MCF 10A (cell line): ENCODE data around the gene BOC. TPM values are rescaled to one million over a fixed set of nuclear protein-coding genes. Genes with fewer than 3 reads are reported as not detected.

ENCODE experiments used
- BruUV-seq: library from RNA; stranded (reverse); fragments of 400-500 nt; replicated peaks from 2 replicates; lab custom pipeline; 2021; lab: Mats Ljungman, UMichigan
- CTCF ChIA-PET: fragments of 300-600 bp; sonication (Branson Sonifier 250); formaldehyde crosslinking; extraction: SDS; loops from one replicate; lab custom pipeline; 2021; ENCODE audit warnings: antibody characterized with exemption, inconsistent platforms; lab: Yijun Ruan, JAX
- POLR2A ChIA-PET: fragments of 300-600, 350-650 bp; sonication (Branson Sonifier 250); formaldehyde crosslinking; extraction: SDS; loops from one replicate; lab custom pipeline; 2020; ENCODE audit warnings: antibody characterized with exemption, inconsistent platforms; lab: Yijun Ruan, JAX
- DNase-seq: peaks from one replicate; pipeline ENCODE4 v3.0.0-alpha.2; 2018; ENCODE audit not compliant: unreplicated experiment
- H3K27ac Mint-ChIP-seq: one replicate; pipeline ENCODE4 v1.8.0; 2022; ENCODE audit warnings: mild to moderate bottlenecking, low read depth, mixed read lengths; ENCODE audit not compliant: unreplicated experiment
- H3K27me3 Mint-ChIP-seq: one replicate; pipeline ENCODE4 v1.8.0; 2022; ENCODE audit warnings: mixed read lengths; ENCODE audit not compliant: insufficient read depth, unreplicated experiment
- H3K36me3 Mint-ChIP-seq: one replicate; pipeline ENCODE4 v1.8.0; 2022; ENCODE audit warnings: mild to moderate bottlenecking, moderate library complexity, mixed read lengths; ENCODE audit not compliant: insufficient read depth, unreplicated experiment
- H3K4me1 Mint-ChIP-seq: one replicate; pipeline ENCODE4 v1.8.0; 2022; ENCODE audit warnings: mixed read lengths; ENCODE audit not compliant: insufficient read depth, unreplicated experiment
- H3K4me3 Mint-ChIP-seq: one replicate; pipeline ENCODE4 v1.8.0; 2022; ENCODE audit warnings: mild to moderate bottlenecking, moderate library complexity, mixed read lengths; ENCODE audit not compliant: unreplicated experiment
- H3K9me3 Mint-ChIP-seq: one replicate; pipeline ENCODE4 v1.8.0; 2022; ENCODE audit warnings: mixed read lengths; ENCODE audit not compliant: unreplicated experiment
- intact Hi-C: fragments of 100-400 bp; cut with micrococcal nuclease; formaldehyde crosslinking; loops from 2 replicates; pipeline ENCODE4 v1.14.1; 2022
- total RNA-seq: library from RNA; stranded (reverse); gene quantifications from 2 replicates; pipeline ENCODE4 v1.2.3, GENCODE V29; 2022
- TF ChIP-seq, protein P1 (sequence below): fragments of 200-600 bp; IDR thresholded peaks from one replicate; pipeline ENCODE4 v1.8.0; 2022; ENCODE audit warnings: antibody characterized with exemption, mild to moderate bottlenecking; ENCODE audit not compliant: unreplicated experiment

The BOC gene
- total RNA-seq, 1 experiment from 2014 or later, result 1.8 TPM

DNA sequence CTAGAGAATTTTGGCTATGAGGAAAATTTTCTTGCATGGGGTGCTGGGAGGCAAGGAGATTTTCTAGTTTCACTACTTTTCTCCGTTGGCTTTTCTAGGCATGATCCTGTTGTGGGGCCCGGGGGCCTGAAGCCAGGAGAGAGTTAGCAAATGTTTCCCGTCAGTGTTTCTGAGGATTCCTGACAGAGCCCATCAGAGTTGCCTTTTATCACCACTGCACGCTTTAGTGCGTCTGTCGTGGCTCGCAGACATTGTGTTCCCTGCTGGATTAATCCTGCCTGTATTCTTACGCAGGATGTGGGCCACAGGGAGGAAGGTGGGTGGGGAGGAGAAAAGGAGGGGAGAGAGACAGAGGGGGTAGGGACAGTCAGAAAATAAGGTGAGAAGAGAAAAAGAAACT is 18.1 kb upstream of the BOC start:
- ChIA-PET CTCF (no interaction called here), POLR2A (interaction anchor here (0.7 kb wide), 1 partner anchor 57 kb away, joined by 3 read pairs; no protein-coding TSS in a partner anchor)
- Mint-ChIP-seq H3K9me3 (peaks cover 3% of the 10 kb centered on the region), H3K4me1 (no peaks in the 10 kb centered on the region), H3K27me3 (no peaks in the 10 kb centered on the region), H3K36me3 (no peaks in the 10 kb centered on the region), H3K27ac (no peak overlapping the region), H3K4me3 (no peak overlapping the region)
- intact Hi-C loops, result no loop called here
- BruUV-seq, result no TSS peak
- DNase-seq, result no peak
- TF ChIP-seq, protein P1, sequence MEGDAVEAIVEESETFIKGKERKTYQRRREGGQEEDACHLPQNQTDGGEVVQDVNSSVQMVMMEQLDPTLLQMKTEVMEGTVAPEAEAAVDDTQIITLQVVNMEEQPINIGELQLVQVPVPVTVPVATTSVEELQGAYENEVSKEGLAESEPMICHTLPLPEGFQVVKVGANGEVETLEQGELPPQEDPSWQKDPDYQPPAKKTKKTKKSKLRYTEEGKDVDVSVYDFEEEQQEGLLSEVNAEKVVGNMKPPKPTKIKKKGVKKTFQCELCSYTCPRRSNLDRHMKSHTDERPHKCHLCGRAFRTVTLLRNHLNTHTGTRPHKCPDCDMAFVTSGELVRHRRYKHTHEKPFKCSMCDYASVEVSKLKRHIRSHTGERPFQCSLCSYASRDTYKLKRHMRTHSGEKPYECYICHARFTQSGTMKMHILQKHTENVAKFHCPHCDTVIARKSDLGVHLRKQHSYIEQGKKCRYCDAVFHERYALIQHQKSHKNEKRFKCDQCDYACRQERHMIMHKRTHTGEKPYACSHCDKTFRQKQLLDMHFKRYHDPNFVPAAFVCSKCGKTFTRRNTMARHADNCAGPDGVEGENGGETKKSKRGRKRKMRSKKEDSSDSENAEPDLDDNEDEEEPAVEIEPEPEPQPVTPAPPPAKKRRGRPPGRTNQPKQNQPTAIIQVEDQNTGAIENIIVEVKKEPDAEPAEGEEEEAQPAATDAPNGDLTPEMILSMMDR, result no peak

DNA sequence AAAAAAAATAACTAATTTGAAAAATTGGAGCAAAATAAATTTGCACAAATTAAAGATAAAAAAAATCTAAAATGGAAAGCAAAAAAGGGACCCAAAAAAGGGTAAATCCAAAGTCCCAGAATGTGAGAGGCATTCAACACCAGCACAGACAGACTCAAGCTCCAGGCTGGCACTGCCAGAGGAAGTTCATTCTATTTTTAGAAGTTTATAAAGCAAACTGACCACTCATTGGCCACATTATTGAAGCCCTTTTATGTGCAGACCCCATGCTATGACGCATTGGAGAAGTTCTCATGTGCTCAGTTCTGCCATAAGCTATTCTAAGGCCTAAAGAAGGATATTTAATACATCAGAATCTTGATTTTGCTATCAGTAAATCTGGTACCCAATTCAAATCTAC is 17.6 kb upstream of the BOC start:
- ChIA-PET POLR2A (interaction anchor here (0.7 kb wide), 1 partner anchor 58 kb away, joined by 3 read pairs; no protein-coding TSS in a partner anchor), CTCF (interaction anchor here (0.9 kb wide), 1 partner anchor 27 kb away, joined by 3 read pairs; no protein-coding TSS in a partner anchor)
- no TSS peak for BruUV-seq
- H3K4me1 Mint-ChIP-seq, result no peaks in the 10 kb centered on the region
- DNase-seq, result no peak
- no peak overlapping the region for H3K4me3 Mint-ChIP-seq
- no peaks in the 10 kb centered on the region for H3K36me3 Mint-ChIP-seq
- H3K27ac Mint-ChIP-seq, result no peak overlapping the region
- TF ChIP-seq, protein P1, result no peak
- no peaks in the 10 kb centered on the region for H3K27me3 Mint-ChIP-seq
- intact Hi-C loops, result no loop called here
- no peaks in the 10 kb centered on the region for H3K9me3 Mint-ChIP-seq

GRCh38 chr3:113194823-113195401 is 16.4 kb upstream of the BOC start:
- no peak for DNase-seq
- no peaks in the 10 kb centered on the region for H3K9me3 Mint-ChIP-seq
- ChIA-PET POLR2A (interaction anchor here (0.6 kb wide), 1 partner anchor 21 kb away, joined by 3 read pairs; no protein-coding TSS in a partner anchor), CTCF (interaction anchor here (0.7 to 0.9 kb wide), 2 partner anchors 29 to 58 kb away, joined by 3 read pairs; no protein-coding TSS in a partner anchor)
- no peaks in the 10 kb centered on the region for H3K36me3 Mint-ChIP-seq
- no peak overlapping the region for H3K4me3 Mint-ChIP-seq
- intact Hi-C loops, result no loop called here
- TF ChIP-seq, protein P1, result no peak
- H3K27ac Mint-ChIP-seq, result no peak overlapping the region
- H3K27me3 Mint-ChIP-seq, result no peaks in the 10 kb centered on the region
- H3K4me1 Mint-ChIP-seq, result no peaks in the 10 kb centered on the region
- BruUV-seq, result no TSS peak

- CTCF ChIA-PET, result interaction anchor here (0.7 kb wide), 2 partner anchors 83 to 248 kb away, joined by 3 to 4 read pairs; no protein-coding TSS in a partner anchor
Observed at GRCh38 chr3:113200351-113200750, 11.0 kb upstream of the BOC start.

More at GRCh38 chr3:113200351-113200750, 11.0 kb upstream of the BOC start:
- no peak overlapping the region for H3K27ac Mint-ChIP-seq
- no peaks in the 10 kb centered on the region for H3K27me3 Mint-ChIP-seq
- no peaks in the 10 kb centered on the region for H3K4me1 Mint-ChIP-seq
- POLR2A ChIA-PET, result no interaction called here
- no TSS peak for BruUV-seq
- intact Hi-C loops, result no loop called here
- TF ChIP-seq, protein P1, result no peak
- H3K4me3 Mint-ChIP-seq, result no peak overlapping the region
- H3K36me3 Mint-ChIP-seq, result no peaks in the 10 kb centered on the region
- DNase-seq, result no peak
- no peaks in the 10 kb centered on the region for H3K9me3 Mint-ChIP-seq
